ENCODE measurements around the gene GADD45B. TPM values are rescaled to one million over a fixed set of nuclear protein-coding genes. Genes with fewer than 3 reads are reported as not detected.

GADD45B gene
- total and polyA plus RNA-seq, 3 experiments from 2014 or later, result 51.1 to 90.7 (median 53.7) TPM

GRCh38 chr19:2479556-2480194 lies 3.7 kb downstream of the GADD45B start:
- POLR2A ChIA-PET, result interaction anchor here (0.9 to 1.0 kb wide), 2 partner anchors 100 to 120 kb away, joined by 3 to 4 read pairs; no protein-coding TSS in a partner anchor
- H3K4me3 Mint-ChIP-seq, result peak overlapping the region; percentile 77 to 100 (median 100)
- H3K4me1 Mint-ChIP-seq, result peaks cover 8 to 22% (median 15%) of the 10 kb centered on the region in 3 donors

GRCh38 chr19:2481466-2481865 lies 5.5 kb downstream of the GADD45B start:
- Mint-ChIP-seq H3K4me1 (peaks cover 8 to 18% (median 10%) of the 10 kb centered on the region in 3 donors), H3K4me3 (peak overlapping the region in 1 of 7 donors; percentile 70), H3K27me3 (peaks cover 0 to 5% of the 10 kb centered on the region in 2 donors), H3K9me3 (peaks cover 0 to 9% (median 8%) of the 10 kb centered on the region in 5 donors), H3K27ac (peak overlapping the region in 1 of 8 donors; percentile 84), H3K36me3 (peaks cover 0 to 21% (median 20%) of the 10 kb centered on the region in 3 donors)
- H3K27me3 ChIP-seq (ENCODE audit: insufficient read depth, low read length, poor library complexity, severe bottlenecking), result no peaks in the 10 kb centered on the region
- no peak for DNase-seq
- no peaks in the 10 kb centered on the region for H3K36me3 ChIP-seq (ENCODE audit: insufficient read depth, low read length)
- ChIA-PET POLR2A (interaction anchor here (1.4 kb wide), 1 partner anchor 22 kb away, joined by 7 read pairs; no protein-coding TSS in a partner anchor), CTCF (interaction anchor here (0.7 to 2.5 kb wide), 2 partner anchors 61 to 91 kb away, joined by 3 to 9 read pairs; no protein-coding TSS in a partner anchor)
- H3K27ac ChIP-seq (ENCODE audit: low read depth, low read length), result no peak overlapping the region
- H3K9me3 ChIP-seq (ENCODE audit: low read length), result no peaks in the 10 kb centered on the region
- H3K4me1 ChIP-seq (ENCODE audit: insufficient read depth, low read length), result peaks cover 8% of the 10 kb centered on the region
- H3K4me3 ChIP-seq (ENCODE audit: low read length), result no peak overlapping the region

More at GRCh38 chr19:2479556-2480194, 3.7 kb downstream of the GADD45B start:
- Histone ChIP-seq H3K9me3 (ENCODE audit: low read length) (no peaks in the 10 kb centered on the region), H3K4me3 (ENCODE audit: low read length) (peak overlapping the region; percentile 92), H3K27ac (ENCODE audit: low read depth, low read length) (no peak overlapping the region), H3K27me3 (ENCODE audit: insufficient read depth, low read length, poor library complexity, severe bottlenecking) (no peaks in the 10 kb centered on the region), H3K36me3 (ENCODE audit: insufficient read depth, low read length) (no peaks in the 10 kb centered on the region), H3K4me1 (ENCODE audit: insufficient read depth, low read length) (peaks cover 15% of the 10 kb centered on the region)
- Mint-ChIP-seq H3K27me3 (peaks cover 0 to 16% of the 10 kb centered on the region in 2 donors), H3K27ac (peak overlapping the region in 7 of 8 donors; percentile 47 to 91 (median 66)), H3K36me3 (peaks cover 0 to 28% (median 20%) of the 10 kb centered on the region in 3 donors), H3K9me3 (peaks cover 3 to 12% (median 9%) of the 10 kb centered on the region in 5 donors)
- CTCF ChIA-PET, result interaction anchor here (1.0 to 2.5 kb wide), 6 partner anchors 24 to 141 kb away, joined by 3 to 9 read pairs (median 4); no protein-coding TSS in a partner anchor
- DNase-seq, result no peak

GRCh38 chr19:2482354-2483038 lies 6.6 kb downstream of the GADD45B start:
- CTCF ChIA-PET, result no interaction called here
- Mint-ChIP-seq H3K4me1 (peaks cover 8 to 18% (median 12%) of the 10 kb centered on the region in 3 donors), H3K9me3 (peaks cover 0 to 9% (median 8%) of the 10 kb centered on the region in 5 donors)

GRCh38 chr19:2483084-2483483 lies 7.2 kb downstream of the GADD45B start:
- Histone ChIP-seq H3K36me3 (ENCODE audit: insufficient read depth, low read length) (no peaks in the 10 kb centered on the region), H3K4me1 (ENCODE audit: insufficient read depth, low read length) (peaks cover 8% of the 10 kb centered on the region), H3K9me3 (ENCODE audit: low read length) (no peaks in the 10 kb centered on the region), H3K27ac (ENCODE audit: low read depth, low read length) (no peak overlapping the region), H3K27me3 (ENCODE audit: insufficient read depth, low read length, poor library complexity, severe bottlenecking) (no peaks in the 10 kb centered on the region), H3K4me3 (ENCODE audit: low read length) (no peak overlapping the region)
- POLR2A ChIA-PET, result no interaction called here
- peaks cover 4 to 14% (median 9%) of the 10 kb centered on the region in 3 donors for H3K4me1 Mint-ChIP-seq
- peaks cover 0 to 9% of the 10 kb centered on the region in 2 donors for H3K27me3 Mint-ChIP-seq
- H3K36me3 Mint-ChIP-seq, result peaks cover 0 to 20% (median 6%) of the 10 kb centered on the region in 3 donors
- DNase-seq, result no peak
- H3K4me3 Mint-ChIP-seq, result peak overlapping the region in 1 of 7 donors; percentile 30
- peaks cover 0 to 9% (median 8%) of the 10 kb centered on the region in 5 donors for H3K9me3 Mint-ChIP-seq
- peak overlapping the region in 2 of 8 donors; percentile 8 to 50 for H3K27ac Mint-ChIP-seq
- CTCF ChIA-PET, result no interaction called here

More at GRCh38 chr19:2482354-2483038, 6.6 kb downstream of the GADD45B start:
- H3K4me1 ChIP-seq (ENCODE audit: insufficient read depth, low read length), result peaks cover 8% of the 10 kb centered on the region
- Mint-ChIP-seq H3K4me3 (peak overlapping the region in 1 of 7 donors; percentile 30), H3K27ac (peak overlapping the region in 2 of 8 donors; percentile 8 to 70), H3K27me3 (peaks cover 0 to 9% of the 10 kb centered on the region in 2 donors), H3K36me3 (peaks cover 0 to 20% (median 11%) of the 10 kb centered on the region in 3 donors)
- DNase-seq, result no peak
- H3K27me3 ChIP-seq (ENCODE audit: insufficient read depth, low read length, poor library complexity, severe bottlenecking), result no peaks in the 10 kb centered on the region
- POLR2A ChIA-PET, result no interaction called here
- no peaks in the 10 kb centered on the region for H3K36me3 ChIP-seq (ENCODE audit: insufficient read depth, low read length)
- no peaks in the 10 kb centered on the region for H3K9me3 ChIP-seq (ENCODE audit: low read length)
- no peak overlapping the region for H3K27ac ChIP-seq (ENCODE audit: low read depth, low read length)
- H3K4me3 ChIP-seq (ENCODE audit: low read length), result no peak overlapping the region

- H3K36me3 ChIP-seq (ENCODE audit: insufficient read depth, low read length), result no peaks in the 10 kb centered on the region
- no peak overlapping the region for H3K4me3 ChIP-seq (ENCODE audit: low read length)
- H3K27me3 ChIP-seq (ENCODE audit: insufficient read depth, low read length, poor library complexity, severe bottlenecking), result no peaks in the 10 kb centered on the region
- DNase-seq, result no peak
- peak overlapping the region in 1 of 7 donors; percentile 2 for H3K4me3 Mint-ChIP-seq
- CTCF ChIA-PET, result interaction anchor here (1.1 kb wide), 1 partner anchor 65 kb away, joined by 3 read pairs; no protein-coding TSS in a partner anchor
- POLR2A ChIA-PET, result no interaction called here
- peaks cover 0 to 9% (median 8%) of the 10 kb centered on the region in 5 donors for H3K9me3 Mint-ChIP-seq
- peaks cover 8% of the 10 kb centered on the region for H3K4me1 ChIP-seq (ENCODE audit: insufficient read depth, low read length)
- peaks cover 0 to 12% (median 5%) of the 10 kb centered on the region in 3 donors for H3K4me1 Mint-ChIP-seq
- H3K27ac ChIP-seq (ENCODE audit: low read depth, low read length), result no peak overlapping the region
- H3K36me3 Mint-ChIP-seq, result peaks cover 0 to 20% (median under 1%) of the 10 kb centered on the region in 3 donors
- peaks cover 0 to 4% of the 10 kb centered on the region in 2 donors for H3K27me3 Mint-ChIP-seq
- H3K27ac Mint-ChIP-seq, result no peak overlapping the region
- no peaks in the 10 kb centered on the region for H3K9me3 ChIP-seq (ENCODE audit: low read length)
Observed at GRCh38 chr19:2483484-2484151, 7.7 kb downstream of the GADD45B start.

GRCh38 chr19:2484178-2484937 lies 8.4 kb downstream of the GADD45B start:
- POLR2A ChIA-PET, result no interaction called here
- H3K4me3 ChIP-seq (ENCODE audit: low read length), result no peak overlapping the region
- no peaks in the 10 kb centered on the region for H3K36me3 ChIP-seq (ENCODE audit: insufficient read depth, low read length)
- H3K27me3 ChIP-seq (ENCODE audit: insufficient read depth, low read length, poor library complexity, severe bottlenecking), result peaks cover 1% of the 10 kb centered on the region
- H3K27ac Mint-ChIP-seq, result no peak overlapping the region
- CTCF ChIA-PET, result interaction anchor here (0.8 to 1.2 kb wide), 3 partner anchors 9 to 127 kb away, joined by 3 read pairs; partner anchors contain the start of gene GADD45B
- H3K9me3 Mint-ChIP-seq, result peaks cover 0 to 9% (median 8%) of the 10 kb centered on the region in 5 donors
- DNase-seq, result no peak
- H3K9me3 ChIP-seq (ENCODE audit: low read length), result no peaks in the 10 kb centered on the region
- H3K4me1 ChIP-seq (ENCODE audit: insufficient read depth, low read length), result peaks cover 5% of the 10 kb centered on the region
- no peak overlapping the region for H3K27ac ChIP-seq (ENCODE audit: low read depth, low read length)
- H3K36me3 Mint-ChIP-seq, result peaks cover 0 to 20% (median 0%) of the 10 kb centered on the region in 3 donors
- peaks cover 0 to 12% (median 7%) of the 10 kb centered on the region in 3 donors for H3K4me1 Mint-ChIP-seq
- H3K27me3 Mint-ChIP-seq, result peaks cover 0 to 4% of the 10 kb centered on the region in 2 donors
- H3K4me3 Mint-ChIP-seq, result peak overlapping the region in 1 of 7 donors; percentile 2

GRCh38 chr19:2485428-2485827 lies 9.5 kb downstream of the GADD45B start:
- POLR2A ChIA-PET, result interaction anchor here (0.6 kb wide), 1 partner anchor 14 kb away, joined by 3 read pairs; no protein-coding TSS in a partner anchor
- H3K4me1 ChIP-seq (ENCODE audit: insufficient read depth, low read length), result peaks cover 7% of the 10 kb centered on the region
- H3K27me3 ChIP-seq (ENCODE audit: insufficient read depth, low read length, poor library complexity, severe bottlenecking), result peaks cover 6% of the 10 kb centered on the region
- DNase-seq, result no peak
- no peak overlapping the region for H3K27ac ChIP-seq (ENCODE audit: low read depth, low read length)
- peaks cover 5 to 12% of the 10 kb centered on the region in 2 donors for H3K27me3 Mint-ChIP-seq
- no peak overlapping the region for H3K4me3 ChIP-seq (ENCODE audit: low read length)
- H3K27ac Mint-ChIP-seq, result no peak overlapping the region
- H3K4me3 Mint-ChIP-seq, result no peak overlapping the region
- CTCF ChIA-PET, result interaction anchor here (1.2 kb wide), 1 partner anchor 10 kb away, joined by 3 read pairs; the partner anchor contains the start of gene GADD45B
- no peaks in the 10 kb centered on the region for H3K36me3 ChIP-seq (ENCODE audit: insufficient read depth, low read length)
- peaks cover 0 to 9% (median 8%) of the 10 kb centered on the region in 5 donors for H3K9me3 Mint-ChIP-seq
- peaks cover 0 to 20% (median 0%) of the 10 kb centered on the region in 3 donors for H3K36me3 Mint-ChIP-seq
- peaks cover 5 to 13% (median 12%) of the 10 kb centered on the region in 3 donors for H3K4me1 Mint-ChIP-seq
- no peaks in the 10 kb centered on the region for H3K9me3 ChIP-seq (ENCODE audit: low read length)

Measured in CD8-positive, alpha-beta memory T cell (primary cell).